HepG2 (cell line): Measurements from ENCODE around the gene AUTS2. TPM values are rescaled to one million over a fixed set of nuclear protein-coding genes. Genes with fewer than 3 reads are reported as not detected.

Source experiments
- ATAC-seq: fragments of 200-7000 bp; cut with Tn5 transposase; 3 replicates; pipeline ENCODE4 v1.9.1; 2020; ENCODE audit warnings: mild to moderate bottlenecking, moderate library complexity
- BruUV-seq: library from RNA; stranded (reverse); fragments of 400-500 nt; replicated peaks from 2 replicates; lab custom pipeline; 2021; lab: Mats Ljungman, UMichigan
- CTCF ChIA-PET: fragments of 300-600 bp; formaldehyde crosslinking; extraction: SDS; loops from one replicate; lab custom pipeline; 2021; ENCODE audit warnings: low total read pairs, inconsistent platforms, low intra/inter-chr PET ratio; lab: Yijun Ruan, JAX
- POLR2A ChIA-PET: fragments of 350-600 bp; sonication (Branson Sonifier 250); formaldehyde crosslinking; loops from one replicate; lab custom pipeline; 2020; ENCODE audit warnings: antibody characterized with exemption, inconsistent platforms; lab: Yijun Ruan, JAX
- DNase-seq: peaks from one replicate; pipeline ENCODE4 v3.0.0-alpha.2; 2015; ENCODE audit warnings: low spot score
- FAIRE-seq: peaks from 3 replicates; lab custom pipeline; 2011; peaks lifted over from hg19 to GRCh38; lab: Jason Lieb, UNC
- H2AFZ ChIP-seq: one replicate; pipeline ENCODE4 v1.6.1; 2011; ENCODE audit warnings: low read length, inconsistent platforms
- H3K27ac ChIP-seq: fragments of 300-600 bp; 3 replicates; pipeline ENCODE4 v1.8.0; 2011; ENCODE audit warnings: mixed run types, mild to moderate bottlenecking, mixed read lengths, low read length, inconsistent platforms; ENCODE audit not compliant: insufficient read depth; ENCODE audit errors: extremely low read length
- H3K27me3 ChIP-seq, 2 experiments: fragments of 200-600 bp in 1 of 2; 2 replicates in 1 of 2; 3 replicates in 1 of 2; pipeline versions ENCODE4 v1.6.0 to v1.8.0; 2011; ENCODE audit warnings: low read length in 2 of 2, mild to moderate bottlenecking in 2 of 2, moderate library complexity in 2 of 2, inconsistent platforms in 1 of 2; ENCODE audit not compliant: insufficient read depth in 2 of 2, control insufficient read depth in 1 of 2
- H3K36me3 ChIP-seq, 2 experiments: fragments of 200-600 bp in 1 of 2; replicated peaks in 1 of 2; 2 replicates in 1 of 2; 3 replicates in 1 of 2; pipeline versions ENCODE4 v1.5.1 to v1.8.0; 2011; ENCODE audit warnings: low read length in 2 of 2, inconsistent platforms in 1 of 2; ENCODE audit not compliant: insufficient read depth in 2 of 2, control insufficient read depth in 1 of 2
- H3K4me1 ChIP-seq: 2 replicates; pipeline ENCODE4 v1.5.1; 2012; ENCODE audit warnings: low read length, inconsistent platforms; ENCODE audit not compliant: insufficient read depth
- H3K4me2 ChIP-seq: 2 replicates; pipeline ENCODE4 v1.6.0; 2011; ENCODE audit warnings: low read depth, low read length, inconsistent platforms
- H3K4me3 ChIP-seq, 3 experiments: fragments of 200-600 bp in 1 of 3; sonication (generic), shearing (Covaris generic) in 1 of 3; replicated peaks in 1 of 3; 2 replicates each; pipeline ENCODE4 v1.5.1; 2011 to 2016; ENCODE audit warnings: low read length in 3 of 3, inconsistent platforms in 2 of 3, low read depth in 2 of 3, mild to moderate bottlenecking in 2 of 3, control low read depth in 1 of 3, mixed read lengths in 1 of 3; ENCODE audit not compliant: insufficient read depth in 1 of 3
- H3K79me2 ChIP-seq: one replicate; pipeline ENCODE4 v1.6.1; 2011; ENCODE audit warnings: low read length, inconsistent platforms; ENCODE audit not compliant: insufficient read depth
- H3K9ac ChIP-seq: 2 replicates; pipeline ENCODE4 v1.6.0; 2011; ENCODE audit warnings: mild to moderate bottlenecking, low read depth, low read length, inconsistent platforms; ENCODE audit not compliant: insufficient read depth
- H3K9me3 ChIP-seq: 2 replicates; pipeline ENCODE4 v1.5.1; 2012; ENCODE audit warnings: mild to moderate bottlenecking, low read length
- H4K20me1 ChIP-seq: 2 replicates; pipeline ENCODE4 v1.6.0; 2011; ENCODE audit warnings: inconsistent platforms, mild to moderate bottlenecking, low read length, moderate library complexity; ENCODE audit not compliant: insufficient read depth
- CBFB ChIP-seq: sonication (generic); formaldehyde crosslinking; IDR thresholded peaks from 2 replicates; pipeline ENCODE4 v1.4.0; 2020; ENCODE audit warnings: missing genetic modification reagents
- ELF4 ChIP-seq: sonication (generic); formaldehyde crosslinking; IDR thresholded peaks from 2 replicates; pipeline ENCODE4 v1.5.0; 2020; ENCODE audit warnings: missing genetic modification reagents, mild to moderate bottlenecking, moderate library complexity, borderline replicate concordance
- ETV6 ChIP-seq: sonication (generic); formaldehyde crosslinking; conservative IDR thresholded peaks from 2 replicates; pipeline ENCODE4 v1.4.0; 2020; ENCODE audit warnings: missing genetic modification reagents
- JUNB ChIP-seq: sonication (generic); formaldehyde crosslinking; IDR thresholded peaks from 2 replicates; pipeline ENCODE4 v1.8.0; 2022; ENCODE audit warnings: missing genetic modification reagents, mild to moderate bottlenecking, borderline replicate concordance
- KLF11 ChIP-seq: IDR thresholded peaks from 2 replicates; pipeline ENCODE4 v1.6.1; 2016; ENCODE audit warnings: missing compliant biosample characterization
- MED1 ChIP-seq: sonication (generic); formaldehyde crosslinking; IDR thresholded peaks from 2 replicates; pipeline ENCODE4 v1.4.0; 2020; ENCODE audit warnings: missing genetic modification reagents
- NCOA5 ChIP-seq: sonication (generic); formaldehyde crosslinking; IDR thresholded peaks from 2 replicates; pipeline ENCODE4 v1.4.0; 2020; ENCODE audit warnings: missing genetic modification reagents
- NKX3-1 ChIP-seq: sonication (generic); formaldehyde crosslinking; IDR thresholded peaks from 2 replicates; pipeline ENCODE4 v1.5.0; 2020; ENCODE audit warnings: missing genetic modification reagents
- PCBP1 ChIP-seq: fragments of 200-400 bp; formaldehyde crosslinking; IDR thresholded peaks from 2 replicates; pipeline ENCODE4 v1.6.1; 2017; ENCODE audit warnings: mild to moderate bottlenecking, low read depth, low read length, borderline replicate concordance
- SP5 ChIP-seq: IDR thresholded peaks from 2 replicates; pipeline ENCODE4 v1.6.1; 2016; ENCODE audit warnings: low read depth, borderline replicate concordance
- SSRP1 ChIP-seq: IDR thresholded peaks from 2 replicates; pipeline ENCODE4 v1.6.1; 2016; ENCODE audit warnings: control low read depth
- TCF12 ChIP-seq, 2 experiments: fragments of 450-650 bp in 1 of 2; sonication (generic) in 1 of 2; formaldehyde crosslinking in 1 of 2; IDR thresholded peaks; 2 replicates each; pipeline versions ENCODE4 v1.6.1 to v1.8.0; 2017 to 2022; ENCODE audit warnings: antibody characterized with exemption in 1 of 2, mild to moderate bottlenecking in 1 of 2, missing genetic modification reagents in 1 of 2, moderate library complexity in 1 of 2
- ZNF34 ChIP-seq: sonication (generic); formaldehyde crosslinking; IDR thresholded peaks from 2 replicates; pipeline ENCODE4 v1.4.0; 2020; ENCODE audit warnings: mild to moderate bottlenecking, missing genetic modification reagents, borderline replicate concordance
- ZNF589 ChIP-seq: sonication (generic); formaldehyde crosslinking; conservative IDR thresholded peaks from 2 replicates; pipeline ENCODE4 v1.8.0; 2022; ENCODE audit warnings: mild to moderate bottlenecking, moderate library complexity, missing genetic modification reagents
- WGBS: methylation state at CpG from one replicate; pipeline ENCODE4 v1.1.6; 2017; ENCODE audit warnings: low lambda C conversion rate; 5-methylcytosine and 5-hydroxymethylcytosine counted together
- in situ Hi-C: cut with HindIII; loops from 2 replicates; pipeline ENCODE4 v1.10.0; 2017; ENCODE audit warnings: low pct_unique_long_range_greater_than_20kb; ENCODE audit not compliant: extremely low pct_ligation_motif_present
- intact Hi-C: fragments of 100-400 bp; cut with micrococcal nuclease; formaldehyde crosslinking; loops from one replicate; pipeline ENCODE4 v1.10.0; 2022; ENCODE audit not compliant: unreplicated experiment
- polyA plus RNA-seq, 8 experiments: library from polyadenylated mRNA; depleted of rRNA in 3 of 8; stranded (reverse) in 7 of 8; unstranded in 1 of 8; fragments of >200 nt; fragmentation: Illumina TruSeq in 4 of 8; extraction: Trizol in 4 of 8; gene quantifications; 2 replicates each; pipeline versions ENCODE4 v1.2.1 to v1.2.3, GENCODE V29; 2011 to 2016; ENCODE audit warnings: low read depth in 4 of 8, missing spikeins in 1 of 8, mixed read lengths in 1 of 8; ENCODE audit not compliant: insufficient read depth in 1 of 8
- total RNA-seq, 5 experiments: library from RNA; depleted of rRNA; stranded (reverse); fragments of >200 nt; fragmentation: Illumina TruSeq; extraction: Trizol; gene quantifications; 2 replicates each; pipeline ENCODE4 v1.2.3, GENCODE V29; 2016; ENCODE audit warnings: low read depth in 1 of 5
- TF ChIP-seq, protein P1 (sequence below): IDR thresholded peaks from 2 replicates; pipeline ENCODE4 v1.6.1; 2016; ENCODE audit warnings: low read depth, control low read depth
- TF ChIP-seq, protein P2 (sequence below): sonication (generic); formaldehyde crosslinking; IDR thresholded peaks from 2 replicates; pipeline ENCODE4 v1.9.0; 2021; ENCODE audit warnings: missing genetic modification reagents, mild to moderate bottlenecking, borderline replicate concordance
- TF ChIP-seq, protein P3 (sequence below): IDR thresholded peaks from 2 replicates; pipeline ENCODE4 v1.6.1; 2018; ENCODE audit warnings: missing genetic modification reagents, mild to moderate bottlenecking, missing compliant biosample characterization

The AUTS2 gene
- total and polyA plus RNA-seq, 2 of the 13 experiments (the other 11 are each of a cell fraction or from before 2014, with no cell fraction given) = 0.38 TPM; not detected in 1

DNA sequence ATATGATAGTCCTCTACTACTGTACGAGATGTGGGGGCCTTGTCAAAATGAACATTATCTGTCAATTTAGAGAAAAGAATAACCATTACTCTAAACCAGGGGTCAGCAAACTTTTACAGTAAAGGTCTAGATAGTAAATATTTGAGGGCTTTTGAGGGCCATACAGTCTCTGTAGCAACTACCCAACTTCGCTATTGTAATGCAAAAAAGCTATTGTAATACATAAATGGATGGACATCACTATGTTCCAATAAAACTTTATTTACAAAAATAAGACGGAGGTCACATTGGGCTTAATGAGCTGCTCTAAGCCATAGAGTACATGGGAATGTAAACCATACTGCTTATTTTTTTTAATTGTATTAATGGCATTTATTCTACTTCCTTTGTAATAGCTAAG is 1055.9 kb downstream of the AUTS2 start:
- CTCF ChIA-PET = no interaction called here
- Histone ChIP-seq H3K9ac (no peak overlapping the region), H3K4me3 (no peak overlapping the region), H3K36me3 (no peaks in the 10 kb centered on the region), H4K20me1 (no peaks in the 10 kb centered on the region), H3K27ac (no peak overlapping the region), H3K4me1 (no peaks in the 10 kb centered on the region), H3K27me3 (no peaks in the 10 kb centered on the region), H3K9me3 (peaks cover 9% of the 10 kb centered on the region; the same call in 1 of the 2 replicates), H3K4me2 (no peak overlapping the region), H2AFZ (no peak overlapping the region), H3K79me2 (no peaks in the 10 kb centered on the region)
- WGBS = 25% methylated on average over 3 of the region's 3 CpGs
- BruUV-seq = no TSS peak
- ATAC-seq (no peak), FAIRE-seq (no peak), DNase-seq (no peak)
- in situ Hi-C loops (no loop called here), intact Hi-C loops (no loop called here)
- POLR2A ChIA-PET = no interaction called here
- TF ChIP-seq NKX3-1 (CRISPR knock-in tag) (no peak), MED1 (CRISPR knock-in tag) (no peak)

DNA sequence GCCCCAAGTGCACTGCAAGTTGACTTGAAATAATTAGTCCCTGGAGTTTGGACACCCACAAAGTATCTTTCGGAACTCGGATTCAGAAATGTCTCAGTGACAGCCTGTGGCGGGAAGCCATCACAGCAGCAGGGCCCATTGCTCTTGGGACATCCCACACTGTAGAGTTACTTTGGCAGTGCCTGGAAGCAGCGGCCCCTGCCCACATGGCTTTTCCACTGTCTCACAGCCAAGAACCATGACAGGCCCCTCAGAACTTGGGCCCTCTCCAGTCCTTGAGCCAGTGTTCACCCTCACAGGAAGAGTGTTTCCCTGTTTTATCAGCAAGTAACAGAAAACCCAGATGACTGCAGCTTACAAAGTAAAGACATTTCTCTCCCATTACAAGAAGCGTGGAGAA is 1056.7 kb downstream of the AUTS2 start:
- FAIRE-seq (no peak), DNase-seq (no peak), ATAC-seq (no peak)
- Histone ChIP-seq H2AFZ (no peak overlapping the region), H3K9ac (no peak overlapping the region), H3K36me3 (no peaks in the 10 kb centered on the region), H3K27ac (no peak overlapping the region), H3K27me3 (no peaks in the 10 kb centered on the region), H3K4me3 (no peak overlapping the region), H3K4me1 (no peaks in the 10 kb centered on the region), H3K79me2 (no peaks in the 10 kb centered on the region), H4K20me1 (no peaks in the 10 kb centered on the region), H3K4me2 (no peak overlapping the region), H3K9me3 (peaks cover 4% of the 10 kb centered on the region; the same call in 1 of the 2 replicates)
- POLR2A ChIA-PET = no interaction called here
- BruUV-seq = no TSS peak
- in situ Hi-C loops = no loop called here
- WGBS = 39% methylated on average over 5 of the region's 5 CpGs
- intact Hi-C loops = no loop called here
- CTCF ChIA-PET = no interaction called here
- TF ChIP-seq JUNB (CRISPR knock-in tag) (no peak), ZNF34 (CRISPR knock-in tag) (no peak), NCOA5 (CRISPR knock-in tag) (no peak), SSRP1 (no peak), TCF12 (IDR thresholded peaks at IDR 0.05) (no peak), TCF12 (CRISPR knock-in tag; IDR thresholded peaks at IDR 0.05) (no peak), PCBP1 (no peak), SP5 (CRISPR knock-in tag) (no peak), ETV6 (CRISPR knock-in tag) (no peak), CBFB (CRISPR knock-in tag) (no peak), ELF4 (CRISPR knock-in tag) (no peak), ZNF589 (CRISPR knock-in tag) (no peak), KLF11 (no peak)
- TF ChIP-seq, protein P1, sequence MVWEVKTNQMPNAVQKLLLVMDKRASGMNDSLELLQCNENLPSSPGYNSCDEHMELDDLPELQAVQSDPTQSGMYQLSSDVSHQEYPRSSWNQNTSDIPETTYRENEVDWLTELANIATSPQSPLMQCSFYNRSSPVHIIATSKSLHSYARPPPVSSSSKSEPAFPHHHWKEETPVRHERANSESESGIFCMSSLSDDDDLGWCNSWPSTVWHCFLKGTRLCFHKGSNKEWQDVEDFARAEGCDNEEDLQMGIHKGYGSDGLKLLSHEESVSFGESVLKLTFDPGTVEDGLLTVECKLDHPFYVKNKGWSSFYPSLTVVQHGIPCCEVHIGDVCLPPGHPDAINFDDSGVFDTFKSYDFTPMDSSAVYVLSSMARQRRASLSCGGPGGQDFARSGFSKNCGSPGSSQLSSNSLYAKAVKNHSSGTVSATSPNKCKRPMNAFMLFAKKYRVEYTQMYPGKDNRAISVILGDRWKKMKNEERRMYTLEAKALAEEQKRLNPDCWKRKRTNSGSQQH (CRISPR knock-in tag) = no peak
- TF ChIP-seq, protein P2, sequence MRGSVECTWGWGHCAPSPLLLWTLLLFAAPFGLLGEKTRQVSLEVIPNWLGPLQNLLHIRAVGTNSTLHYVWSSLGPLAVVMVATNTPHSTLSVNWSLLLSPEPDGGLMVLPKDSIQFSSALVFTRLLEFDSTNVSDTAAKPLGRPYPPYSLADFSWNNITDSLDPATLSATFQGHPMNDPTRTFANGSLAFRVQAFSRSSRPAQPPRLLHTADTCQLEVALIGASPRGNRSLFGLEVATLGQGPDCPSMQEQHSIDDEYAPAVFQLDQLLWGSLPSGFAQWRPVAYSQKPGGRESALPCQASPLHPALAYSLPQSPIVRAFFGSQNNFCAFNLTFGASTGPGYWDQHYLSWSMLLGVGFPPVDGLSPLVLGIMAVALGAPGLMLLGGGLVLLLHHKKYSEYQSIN (CRISPR knock-in tag) = no peak
- TF ChIP-seq, protein P3, sequence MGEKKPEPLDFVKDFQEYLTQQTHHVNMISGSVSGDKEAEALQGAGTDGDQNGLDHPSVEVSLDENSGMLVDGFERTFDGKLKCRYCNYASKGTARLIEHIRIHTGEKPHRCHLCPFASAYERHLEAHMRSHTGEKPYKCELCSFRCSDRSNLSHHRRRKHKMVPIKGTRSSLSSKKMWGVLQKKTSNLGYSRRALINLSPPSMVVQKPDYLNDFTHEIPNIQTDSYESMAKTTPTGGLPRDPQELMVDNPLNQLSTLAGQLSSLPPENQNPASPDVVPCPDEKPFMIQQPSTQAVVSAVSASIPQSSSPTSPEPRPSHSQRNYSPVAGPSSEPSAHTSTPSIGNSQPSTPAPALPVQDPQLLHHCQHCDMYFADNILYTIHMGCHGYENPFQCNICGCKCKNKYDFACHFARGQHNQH (CRISPR knock-in tag) = no peak
